NCI-H2107 treated with DMSO at 0.1 percent for 48 hours (cell line): ENCODE data around the gene PDLIM1.
"Not testable (repeated sequence)": the region's sequence is repeated elsewhere in the genome, so short reads cannot be mapped to it uniquely, and the experiment has no call there.

ENCODE experiments used
- DNase-seq: peaks from one replicate; lab custom pipeline; 2025; ENCODE audit not compliant: unreplicated experiment; lab: John Stamatoyannopoulos, UW

PDLIM1 gene

DNA sequence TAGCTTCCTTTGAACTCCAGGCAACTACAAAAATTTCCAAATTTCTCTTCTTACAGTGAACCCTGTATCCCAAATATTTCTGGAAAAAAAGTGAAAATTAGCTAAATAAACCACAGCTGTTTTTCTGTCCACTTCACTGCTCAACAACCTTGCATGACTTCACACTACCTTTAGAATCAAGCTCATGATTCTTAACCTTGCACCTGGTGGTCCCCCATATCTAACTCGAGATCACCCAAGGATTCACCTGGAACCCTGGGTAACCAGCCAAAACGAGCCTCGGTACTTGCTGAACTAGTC is 47.5 kb downstream of the PDLIM1 start:
- DNase-seq = no peak

DNA sequence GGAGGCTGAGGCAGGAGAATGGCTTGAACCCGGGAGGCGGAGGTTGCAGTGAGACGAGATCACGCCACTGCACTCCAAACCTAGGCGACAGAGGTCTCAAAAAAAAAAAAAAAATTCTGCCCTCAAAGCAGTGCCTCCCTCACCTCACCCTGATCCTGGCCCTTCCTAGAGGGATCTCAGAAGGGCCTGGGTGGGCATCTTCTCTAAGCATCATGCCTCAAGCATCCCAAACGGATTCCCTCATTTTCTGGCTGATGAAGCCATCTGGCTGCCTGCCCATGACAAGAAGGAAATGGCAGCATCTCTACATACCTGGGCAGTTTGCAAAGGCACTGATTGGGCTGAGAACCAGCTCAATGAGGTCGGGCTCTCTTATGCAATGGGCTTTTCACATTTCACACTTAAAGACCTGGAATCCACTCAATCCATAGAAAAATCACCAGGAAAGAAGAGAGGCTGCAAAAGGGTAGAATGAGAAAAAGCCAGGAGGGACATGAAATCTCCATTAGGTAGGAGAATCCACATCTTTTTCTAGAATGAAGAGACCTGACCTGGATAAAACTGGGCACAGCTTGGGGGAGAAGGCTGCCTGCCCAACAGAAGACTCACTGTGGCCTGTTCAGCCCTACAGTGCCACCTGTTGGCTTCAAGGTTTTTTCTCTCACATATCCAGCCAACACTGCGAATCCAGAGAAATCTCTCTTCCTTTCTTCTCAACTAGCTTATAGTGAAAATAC is 48.1 kb downstream of the PDLIM1 start:
- DNase-seq = peak; percentile 6

DNA sequence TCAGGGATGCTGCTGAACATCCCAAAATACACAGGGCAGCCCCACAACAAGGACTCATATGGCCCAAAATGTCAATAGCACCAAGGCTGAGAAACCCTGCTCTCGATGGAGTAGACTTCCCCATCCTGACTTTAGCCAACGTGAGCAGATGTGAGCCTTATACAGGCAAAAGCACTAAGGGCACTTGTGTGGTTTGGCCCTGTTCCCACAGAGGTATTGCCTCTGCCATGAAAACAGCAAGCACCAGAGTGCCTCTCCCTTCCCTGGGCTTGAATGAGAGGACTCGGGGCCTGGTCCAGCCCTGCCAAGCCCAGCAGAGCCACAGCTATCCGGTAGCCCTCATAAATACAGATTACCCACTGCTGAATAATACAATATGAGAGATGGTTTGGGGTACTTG is 49.3 kb downstream of the PDLIM1 start:
- DNase-seq = peak; percentile 78

DNA sequence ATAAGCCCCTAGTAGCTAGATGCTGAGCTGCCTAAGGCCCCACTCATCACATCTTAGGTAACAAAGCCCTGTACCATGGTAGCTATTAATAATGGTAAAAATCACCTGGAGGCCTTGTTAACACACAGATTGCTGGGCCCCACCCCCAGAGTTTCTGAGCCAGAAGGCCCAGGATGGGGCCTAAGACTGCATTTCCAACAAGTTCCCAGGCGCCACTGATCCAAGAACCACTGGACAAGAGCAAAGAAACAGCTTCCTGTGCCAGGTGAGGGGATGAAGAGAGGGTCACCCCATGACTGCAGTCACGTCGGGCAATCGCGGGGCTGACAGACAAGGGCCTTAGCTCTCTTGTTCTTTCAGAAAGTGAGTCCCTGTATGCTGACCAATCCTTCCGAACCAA is 50.0 kb downstream of the PDLIM1 start:
- no peak for DNase-seq

DNA sequence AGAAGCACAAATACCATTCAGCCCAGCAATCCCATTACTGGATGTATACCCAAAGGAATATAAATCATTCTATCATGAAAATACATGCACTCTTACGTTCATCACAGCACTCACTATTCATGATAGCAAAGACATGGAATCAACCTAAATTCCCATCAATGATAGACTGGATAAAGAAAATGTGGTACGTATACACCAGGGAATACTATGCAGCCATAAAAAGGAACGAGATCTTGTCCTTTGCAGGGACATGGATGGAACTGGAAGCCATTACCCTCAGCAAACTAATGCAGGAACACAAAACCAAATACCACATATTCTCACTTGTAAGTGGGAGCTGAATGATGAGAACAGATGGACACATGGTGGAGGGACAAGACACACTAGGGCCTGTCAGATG is 50.7 kb downstream of the PDLIM1 start:
- DNase-seq = not testable (repeated sequence)

DNA sequence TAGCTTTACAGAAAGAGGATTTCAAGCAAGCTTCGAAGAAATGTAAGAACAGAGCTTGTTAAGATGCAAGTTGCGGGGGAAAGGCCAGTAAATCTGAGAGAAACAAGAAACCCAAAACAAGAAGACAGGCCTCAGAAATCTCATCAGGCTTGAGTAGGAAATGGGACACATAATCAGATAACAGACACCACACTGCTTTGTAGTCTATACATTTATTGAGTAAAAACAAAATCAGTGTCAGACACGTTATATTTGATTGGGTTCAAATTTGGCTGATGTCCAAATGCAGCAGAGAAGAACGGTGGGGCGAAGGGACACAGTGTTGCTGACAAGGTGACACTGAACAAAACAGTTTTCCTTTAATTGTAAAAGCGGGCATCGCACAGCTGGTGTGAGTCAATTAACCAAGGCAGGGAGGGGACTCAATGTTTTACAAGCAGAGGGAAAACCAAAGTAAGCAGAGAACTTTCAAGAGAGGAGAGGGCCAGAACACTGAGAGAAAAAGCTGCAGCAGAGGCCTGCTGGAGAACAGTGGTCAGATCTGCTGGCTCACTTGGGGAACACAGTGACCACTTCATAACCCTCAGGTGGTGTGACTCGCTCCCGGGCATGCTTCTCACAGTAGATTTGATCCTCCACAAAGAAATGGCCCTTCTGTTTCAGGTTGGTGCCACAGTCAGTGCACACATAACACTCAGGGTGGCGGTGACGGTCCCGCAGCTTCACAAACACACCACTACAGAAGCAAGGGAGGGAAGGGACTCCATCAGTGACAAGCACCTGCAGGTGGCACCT is 53.2 kb downstream of the PDLIM1 start:
- peak; percentile 8 for DNase-seq

DNA sequence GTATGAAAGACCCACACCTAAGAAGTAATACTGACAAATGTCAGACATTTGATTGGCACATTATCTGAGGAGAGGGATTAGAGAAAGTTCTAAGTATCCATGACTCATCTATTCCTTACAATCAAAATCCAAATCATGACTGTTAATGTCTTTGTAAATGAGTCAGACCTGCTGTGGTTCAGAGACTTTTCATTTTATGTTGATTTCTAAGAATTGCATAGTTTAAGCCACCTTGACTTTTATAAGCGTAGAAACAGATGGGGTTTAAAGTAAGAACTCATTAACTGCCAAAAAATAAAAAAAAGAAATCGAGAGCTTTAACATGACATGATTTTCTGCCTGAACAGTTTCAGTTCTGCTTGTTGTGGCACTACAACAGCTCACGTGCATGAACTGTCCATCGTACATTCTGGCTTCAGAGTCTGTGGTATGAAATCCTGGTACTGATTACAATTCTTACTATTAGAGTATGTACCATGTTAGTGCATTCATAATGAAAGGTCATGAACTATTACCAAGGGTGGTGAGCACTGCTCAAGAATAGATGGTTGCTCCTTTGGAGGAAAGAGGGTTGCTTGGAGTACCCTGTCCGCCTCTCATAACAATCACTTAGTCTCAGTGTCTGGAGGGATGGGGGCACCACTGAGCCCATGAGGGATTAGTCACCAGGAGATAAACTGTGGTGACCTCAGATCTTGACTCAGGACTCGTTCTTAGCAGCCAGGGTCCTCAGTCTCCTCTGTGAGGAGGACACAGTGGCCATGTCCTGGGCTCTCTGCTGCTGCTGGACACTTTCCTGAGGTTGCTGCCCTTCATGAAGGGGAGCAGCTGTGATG is 54.5 kb downstream of the PDLIM1 start:
- DNase-seq = no peak

DNA sequence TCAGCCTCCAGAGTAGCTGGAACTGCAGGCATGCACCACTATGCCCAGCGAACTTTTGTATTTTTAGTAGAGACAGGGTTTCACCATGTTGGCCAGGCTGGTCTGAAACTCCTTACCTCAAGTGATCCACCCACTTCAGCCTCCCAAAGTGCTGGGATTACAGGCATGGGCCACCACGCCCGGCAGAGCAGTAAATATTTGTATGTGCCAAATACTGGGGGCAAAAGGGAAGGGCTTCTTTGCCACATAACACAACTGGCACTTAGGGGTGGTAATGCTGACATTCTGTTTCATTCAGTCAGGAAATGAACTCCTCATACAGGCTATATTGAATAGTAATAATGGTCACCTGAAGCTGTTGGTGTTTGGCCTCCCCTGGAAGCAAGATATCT is 55.1 kb downstream of the PDLIM1 start:
- no peak for DNase-seq

DNA sequence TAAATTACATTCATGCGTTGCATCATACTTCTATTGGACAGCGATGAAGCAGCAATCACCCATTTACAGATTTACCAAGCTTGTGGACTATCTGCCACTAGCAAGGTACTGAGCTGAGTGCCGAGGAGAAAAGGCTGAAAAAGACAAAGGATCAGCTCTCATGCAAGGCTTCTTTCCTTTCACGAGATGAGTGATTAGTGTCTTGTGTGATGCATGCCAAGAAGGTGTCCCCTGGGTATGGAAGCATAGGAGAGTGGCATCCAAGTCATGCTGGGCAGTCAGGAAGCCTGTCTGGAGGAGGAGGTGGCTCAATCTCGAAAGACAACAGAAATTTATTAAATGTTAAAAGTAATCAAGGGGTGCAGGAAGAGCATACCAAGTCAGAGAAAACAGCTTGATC is 55.9 kb downstream of the PDLIM1 start:
- no peak for DNase-seq

DNA sequence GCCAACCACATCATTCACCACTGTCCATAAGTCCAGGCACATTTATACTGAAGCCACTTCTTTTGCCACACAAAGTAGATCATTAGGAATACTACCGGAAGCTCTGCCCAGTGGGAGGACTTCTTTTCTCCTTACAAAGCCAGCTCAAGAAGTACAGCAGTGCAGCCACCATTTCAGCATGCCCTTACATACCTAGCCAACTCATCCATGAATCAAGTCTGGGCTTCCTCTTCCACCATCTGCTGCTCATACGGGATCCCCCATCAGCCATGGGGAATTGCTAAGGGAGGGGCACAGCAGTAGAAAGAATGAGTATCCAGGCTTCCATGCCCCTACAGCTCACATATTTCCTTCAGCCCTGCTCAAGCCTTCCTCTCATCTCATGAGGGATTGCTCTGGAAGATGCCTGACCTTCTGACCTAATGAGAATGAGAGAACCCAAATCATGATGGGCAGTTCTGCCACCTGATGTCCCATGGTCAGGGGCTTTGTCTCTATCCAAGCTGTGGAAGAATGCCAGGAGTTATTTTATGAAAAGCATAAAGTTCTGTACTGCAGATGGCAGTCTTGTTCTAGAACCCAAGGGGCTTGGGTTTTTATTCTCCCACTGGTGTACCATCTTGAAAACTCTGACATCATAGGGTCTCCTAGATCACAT is 57.3 kb downstream of the PDLIM1 start:
- no peak for DNase-seq

DNA sequence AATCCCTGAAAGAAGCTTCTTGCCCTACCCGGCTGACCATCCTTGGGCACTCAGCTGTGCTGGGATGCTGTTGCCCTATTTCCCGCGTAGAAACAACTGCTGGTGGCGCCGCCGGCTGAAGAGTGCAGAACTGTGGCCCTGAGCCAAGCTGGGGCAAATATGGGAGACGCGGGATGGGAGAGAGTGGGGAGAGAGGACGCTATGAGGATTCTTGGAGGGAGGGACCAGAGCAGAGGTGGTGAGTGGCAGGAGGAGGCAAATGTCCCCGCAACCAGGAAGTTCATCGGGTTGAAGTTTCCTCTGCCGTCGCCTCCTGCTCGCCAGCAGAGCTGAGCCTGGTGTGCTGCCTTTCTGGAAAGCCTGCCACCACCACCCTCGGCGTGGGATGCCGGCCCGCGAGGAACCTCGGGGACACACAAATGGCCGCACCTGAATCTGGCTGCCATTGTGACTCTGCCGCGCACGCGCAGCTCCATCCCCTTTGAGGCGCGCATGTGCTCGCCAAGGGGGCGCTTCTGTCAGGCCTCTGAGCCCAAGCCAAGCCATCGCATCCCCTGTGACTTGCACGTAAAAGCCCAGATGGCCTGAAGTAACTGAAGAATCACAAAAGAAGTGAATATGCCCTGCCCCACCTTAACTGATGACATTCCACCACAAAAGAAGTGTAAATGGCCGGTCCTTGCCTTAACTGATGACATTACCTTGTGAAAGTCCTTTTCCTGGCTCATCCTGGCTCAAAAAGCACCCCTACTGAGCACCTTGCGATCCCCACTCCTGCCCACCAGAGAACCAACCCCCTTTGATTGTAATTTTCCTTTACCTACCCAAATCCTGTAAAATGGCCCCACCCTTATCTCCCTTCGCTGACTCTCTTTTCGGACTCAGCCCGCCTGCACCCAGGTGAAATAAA is 59.9 kb downstream of the PDLIM1 start:
- not testable (repeated sequence) for DNase-seq

DNA sequence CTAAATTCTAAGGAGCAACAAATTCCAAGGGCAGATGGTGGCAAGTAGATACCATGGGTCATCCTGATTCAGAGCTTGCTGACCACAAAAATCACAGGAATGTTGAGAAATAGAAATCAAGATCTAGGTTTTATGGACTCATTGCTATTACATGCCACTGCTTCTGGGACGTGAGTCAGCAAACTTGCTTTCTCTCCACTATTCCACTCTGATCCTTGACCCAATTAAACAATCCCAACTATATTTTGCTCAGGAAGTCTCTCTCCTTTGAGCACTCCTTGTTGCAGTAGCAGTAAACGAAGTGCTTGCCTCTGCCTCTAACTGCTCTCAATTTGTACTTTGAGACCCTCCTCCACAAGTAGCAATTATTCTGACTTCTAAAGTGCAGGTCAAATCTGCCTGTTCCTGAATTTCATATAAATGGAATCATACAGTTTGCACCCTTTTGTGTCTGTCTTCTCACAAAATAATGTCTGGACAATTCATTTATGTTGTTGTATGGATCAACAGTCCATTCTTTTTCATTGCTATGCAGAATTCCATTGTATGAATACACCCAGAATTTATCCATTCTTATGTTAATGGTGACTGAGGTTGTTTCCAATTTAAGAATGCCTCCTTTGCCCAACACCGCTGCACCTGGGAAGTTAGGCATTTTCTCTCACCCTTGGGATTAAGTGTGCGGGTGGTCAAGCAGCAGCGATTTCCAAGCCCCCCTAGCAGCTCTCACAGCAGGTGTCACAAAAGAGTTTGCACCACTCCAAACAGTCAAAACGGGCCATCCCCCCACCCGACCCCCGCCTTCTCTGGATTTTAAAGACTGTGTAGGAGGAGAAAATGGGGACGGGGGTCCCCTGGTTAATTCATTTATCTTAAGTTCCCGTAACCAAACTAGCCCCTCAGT is 60.8 kb downstream of the PDLIM1 start:
- DNase-seq = no peak

DNA sequence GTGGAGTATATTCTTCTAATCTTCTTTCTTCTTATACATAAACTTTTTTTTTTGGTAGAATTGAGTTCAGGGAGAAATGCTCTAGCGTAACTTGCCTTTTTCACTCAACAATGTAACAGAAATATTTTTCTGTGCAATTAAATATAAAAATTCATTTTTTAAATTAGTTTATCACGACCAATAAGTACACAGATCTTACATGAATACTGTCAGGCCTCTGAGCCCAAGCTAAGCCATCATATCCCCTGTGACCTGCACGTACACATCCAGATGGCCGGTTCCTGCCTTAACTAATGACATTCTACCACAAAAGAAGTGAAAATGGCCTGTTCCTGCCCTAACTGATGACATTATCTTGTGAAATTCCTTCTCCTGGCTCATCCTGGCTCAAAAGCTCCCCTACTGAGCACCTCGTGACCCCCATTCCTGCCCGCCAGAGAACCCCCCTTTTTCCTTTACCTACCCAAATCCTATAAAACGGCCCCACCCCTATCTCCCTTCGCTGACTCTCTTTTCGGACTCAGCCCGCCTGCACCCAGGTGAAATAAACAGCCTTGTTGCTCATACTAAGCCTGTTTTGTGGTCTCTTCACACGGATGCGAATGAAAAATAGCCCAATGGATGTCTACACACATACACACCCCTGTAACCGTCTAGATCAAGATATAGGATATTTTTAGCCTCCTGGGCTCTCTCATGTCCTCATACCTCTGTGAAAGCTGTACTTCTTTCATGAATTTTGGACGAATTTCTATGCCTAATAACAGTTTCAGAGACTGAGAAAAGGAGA is 61.7 kb downstream of the PDLIM1 start:
- DNase-seq = not testable (repeated sequence)

DNA sequence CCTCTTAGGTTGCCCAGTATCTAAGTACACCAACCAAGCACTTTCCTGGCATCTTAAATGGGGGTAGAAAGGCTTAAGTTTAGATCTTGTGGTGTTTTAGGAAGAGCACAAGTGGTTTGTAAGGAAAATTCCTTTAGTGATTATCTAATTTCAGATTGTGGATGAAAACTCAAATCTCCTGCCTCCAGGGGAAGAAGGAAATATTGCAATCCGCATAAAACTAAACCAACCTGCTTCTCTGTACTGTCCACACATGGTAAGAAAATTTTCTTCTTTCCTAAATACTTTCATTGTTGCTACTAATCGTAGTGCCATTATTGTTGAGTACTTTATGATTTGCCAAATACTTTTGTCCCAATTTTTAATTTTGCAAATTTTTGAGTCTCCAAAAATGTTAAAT is 65.7 kb downstream of the PDLIM1 start:
- no peak for DNase-seq

DNA sequence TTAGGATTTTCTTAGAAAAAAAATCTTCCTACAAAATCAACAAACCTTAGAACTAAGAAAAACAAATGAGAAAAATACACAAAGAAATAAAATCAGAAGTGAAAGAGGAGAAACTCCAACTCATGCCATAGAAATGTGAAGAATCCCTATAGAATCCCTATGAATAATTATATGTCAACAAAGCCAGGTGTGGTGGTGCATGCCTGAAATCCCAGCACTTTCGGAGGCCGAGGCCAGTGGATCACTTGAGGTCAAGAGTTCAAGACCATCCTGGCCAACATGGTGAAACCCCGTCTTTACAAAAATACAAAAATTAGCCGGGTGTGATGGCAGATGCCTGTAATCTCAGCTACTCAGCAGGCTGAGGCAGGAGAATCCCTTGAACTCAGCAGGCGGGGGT is 69.7 kb downstream of the PDLIM1 start:
- DNase-seq = no peak

DNA sequence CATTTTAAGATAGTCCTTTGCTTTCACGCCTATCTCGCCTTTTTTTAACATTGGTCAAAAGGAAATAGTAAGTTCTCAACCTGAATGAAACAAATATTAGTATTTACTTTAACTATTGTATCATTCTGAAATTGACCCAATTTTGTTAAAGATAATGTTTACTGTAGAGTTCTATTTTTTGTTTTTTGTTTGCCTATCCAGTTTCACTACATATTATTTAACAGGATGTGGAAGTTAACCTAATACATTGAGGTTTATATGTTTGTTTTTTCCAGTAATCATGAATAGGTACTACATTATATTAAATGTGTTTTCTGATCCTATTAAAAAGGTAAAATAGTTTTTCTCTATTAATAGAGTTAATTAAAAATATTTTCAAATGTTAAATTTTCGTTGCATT is 70.3 kb downstream of the PDLIM1 start:
- DNase-seq = no peak

DNA sequence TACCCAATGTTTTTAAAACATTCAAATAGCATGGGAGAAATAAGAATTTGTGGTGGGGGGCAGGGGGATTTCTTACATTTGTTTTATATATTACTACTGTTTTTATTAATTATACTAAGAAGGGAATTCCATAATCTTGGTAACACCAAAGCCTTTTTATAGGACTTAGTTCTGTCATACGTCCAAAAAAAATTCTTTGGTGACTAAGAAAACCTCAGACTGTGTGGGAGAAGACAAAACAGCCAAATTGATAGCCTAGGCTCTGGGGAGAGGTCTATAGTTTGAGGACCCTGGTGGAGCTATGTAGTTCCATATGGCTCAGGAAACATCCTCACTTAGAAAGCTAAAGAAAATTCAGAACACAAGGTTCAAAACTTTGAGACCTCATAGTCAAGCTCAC is 73.3 kb downstream of the PDLIM1 start:
- no peak for DNase-seq

DNA sequence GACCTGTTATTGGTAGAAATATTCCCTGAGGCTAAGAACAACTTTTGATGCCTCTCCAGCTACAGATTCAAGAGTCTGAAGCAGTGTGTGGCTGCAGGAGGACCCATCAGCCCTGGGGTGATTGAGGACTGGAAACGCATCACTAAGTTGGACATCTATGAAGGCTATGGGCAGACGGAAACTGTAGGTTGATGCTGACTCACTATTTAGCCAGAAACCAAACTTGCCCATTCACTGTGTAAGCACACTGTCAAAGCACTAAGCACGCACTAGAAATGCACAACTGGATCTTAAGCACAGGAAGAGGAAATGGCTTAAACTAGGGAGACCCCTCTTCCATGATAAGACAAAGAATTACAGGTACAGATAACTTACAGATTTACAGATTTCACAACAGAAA is 76.0 kb downstream of the PDLIM1 start:
- no peak for DNase-seq

DNA sequence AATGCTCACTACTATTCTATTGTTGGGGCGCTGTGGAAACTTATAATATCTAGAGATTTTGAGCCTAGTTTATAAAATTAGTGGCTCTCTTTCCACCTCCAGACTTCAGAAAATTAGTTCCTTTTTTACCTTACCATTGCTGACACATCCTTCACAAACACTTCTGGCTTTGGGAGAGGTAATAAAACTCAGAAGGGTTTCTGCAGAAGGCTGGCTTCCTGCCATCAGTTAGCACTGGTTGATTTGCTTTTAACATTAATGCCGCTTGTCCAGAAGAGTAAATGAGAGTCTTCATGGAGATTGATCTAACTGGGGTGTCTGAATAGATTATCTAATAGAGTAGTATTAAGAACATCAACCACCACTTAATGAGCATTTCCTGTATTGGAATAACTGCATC is 76.4 kb downstream of the PDLIM1 start:
- no peak for DNase-seq
